GM21529 (cell line): ENCODE measurements around the gene RALGPS2.

Experiments
- ATAC-seq: cut with Tn5 transposase; IDR thresholded peaks from one replicate; pipeline ENCODE4 v1.9.1; 2021; ENCODE audit not compliant: unreplicated experiment

Gene RALGPS2

GRCh38 chr1:178960482-178961240 lies 235.6 kb downstream of the RALGPS2 start:
- ATAC-seq: no peak

DNA sequence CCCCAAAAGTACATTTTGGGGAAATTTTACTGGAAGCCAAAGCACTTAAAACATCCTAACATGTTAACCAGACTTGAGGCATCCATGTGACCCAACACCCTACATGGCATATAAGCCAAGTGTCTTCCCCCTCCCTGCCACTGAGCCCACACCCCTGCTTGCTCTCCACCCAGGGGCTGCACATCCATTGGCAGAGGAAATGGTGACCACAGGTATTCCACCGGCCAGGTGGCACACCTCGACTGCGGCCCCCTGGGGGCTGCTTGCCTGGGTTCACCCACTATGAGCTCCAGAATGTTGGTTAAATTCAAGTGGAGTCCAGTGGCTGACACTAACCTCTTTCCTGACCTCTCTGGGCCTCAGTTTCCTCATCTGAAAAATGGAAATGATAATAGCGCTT lies 236.3 kb downstream of the RALGPS2 start:
- no peak for ATAC-seq

- ATAC-seq: no peak
Measured at GRCh38 chr1:178961868-178962267, 236.8 kb downstream of the RALGPS2 start.

- ATAC-seq: no peak
Measured at GRCh38 chr1:178962853-178963711, 238.0 kb downstream of the RALGPS2 start.

- ATAC-seq: no peak
Measured at GRCh38 chr1:178964469-178965330, 239.7 kb downstream of the RALGPS2 start.

DNA sequence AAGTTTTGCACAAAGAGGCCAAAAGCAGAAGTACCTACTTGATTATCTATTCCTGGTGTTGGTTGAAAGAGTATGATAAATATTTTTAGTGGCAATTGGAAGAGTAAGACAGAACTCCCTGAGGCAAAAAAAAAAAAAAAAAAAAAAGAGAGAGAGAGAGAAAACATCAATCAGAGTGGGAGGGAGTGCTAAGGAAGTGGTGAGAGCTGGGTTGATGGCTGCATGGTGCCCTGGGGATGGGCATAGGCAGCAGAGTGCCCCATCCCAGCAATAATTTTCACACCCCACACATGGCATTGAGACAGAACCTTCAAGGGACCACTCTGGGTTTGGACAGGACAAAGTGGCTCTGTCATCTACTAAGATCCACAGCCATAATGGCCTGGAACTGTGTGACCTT lies 241.3 kb downstream of the RALGPS2 start:
- no peak for ATAC-seq

DNA sequence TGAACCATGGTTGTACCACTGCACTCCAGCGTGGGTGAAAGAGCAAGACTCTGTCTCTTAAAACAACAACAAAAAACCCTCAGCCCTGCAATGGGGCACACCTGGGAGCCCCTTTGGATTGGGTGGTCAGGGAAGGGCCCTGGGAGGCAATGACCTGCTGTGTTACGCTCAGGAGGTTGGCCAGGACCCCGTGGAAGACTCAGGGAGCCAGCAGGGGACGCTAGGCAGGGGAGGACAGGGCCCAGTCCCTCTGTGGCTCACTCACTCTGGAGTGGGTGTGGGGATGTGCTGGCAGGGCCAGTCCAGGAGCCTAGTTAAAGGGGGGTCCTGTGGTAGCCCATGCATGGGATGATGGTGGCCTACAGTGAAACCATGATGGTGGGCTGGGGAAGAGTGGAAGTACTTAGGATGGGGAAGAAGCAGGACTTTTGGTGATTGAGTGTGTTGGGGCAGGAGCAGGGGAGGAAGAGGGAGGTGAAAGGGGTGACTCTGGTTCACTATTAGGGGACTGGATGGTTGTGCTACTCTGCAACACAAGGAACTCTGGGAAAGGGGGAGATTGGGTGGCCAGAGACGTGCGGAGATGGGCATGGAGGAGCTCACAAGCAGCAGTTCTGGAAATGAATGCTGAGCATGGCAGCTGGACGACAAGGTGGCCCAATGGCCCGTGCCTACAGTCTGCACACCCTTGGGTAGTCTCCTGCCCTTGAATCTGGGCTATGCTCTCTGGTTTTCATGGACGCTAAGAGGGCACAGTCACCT lies 244.4 kb downstream of the RALGPS2 start:
- no peak for ATAC-seq

DNA sequence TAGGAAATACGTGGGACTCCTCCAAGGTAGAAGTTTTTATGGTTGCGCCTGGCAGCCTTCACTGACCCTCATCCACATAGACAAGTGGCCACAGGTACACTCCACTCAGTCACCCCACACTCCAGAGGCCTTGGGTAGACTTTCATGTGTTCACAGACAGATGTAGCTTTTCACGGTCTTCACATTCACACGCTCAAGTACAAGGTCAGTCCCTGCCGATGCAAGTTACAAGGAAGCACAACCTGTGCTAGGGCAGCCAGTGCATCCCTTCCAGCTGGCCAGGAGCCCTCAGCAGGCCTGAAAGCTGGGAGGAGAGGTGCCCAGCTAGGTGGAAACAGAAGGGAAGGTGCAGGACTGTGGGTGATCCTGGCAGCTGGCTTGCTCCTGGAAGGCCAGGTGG lies 245.1 kb downstream of the RALGPS2 start:
- no peak for ATAC-seq
